Measurements from ENCODE around the gene KLHL30.

KLHL30 gene

DNA sequence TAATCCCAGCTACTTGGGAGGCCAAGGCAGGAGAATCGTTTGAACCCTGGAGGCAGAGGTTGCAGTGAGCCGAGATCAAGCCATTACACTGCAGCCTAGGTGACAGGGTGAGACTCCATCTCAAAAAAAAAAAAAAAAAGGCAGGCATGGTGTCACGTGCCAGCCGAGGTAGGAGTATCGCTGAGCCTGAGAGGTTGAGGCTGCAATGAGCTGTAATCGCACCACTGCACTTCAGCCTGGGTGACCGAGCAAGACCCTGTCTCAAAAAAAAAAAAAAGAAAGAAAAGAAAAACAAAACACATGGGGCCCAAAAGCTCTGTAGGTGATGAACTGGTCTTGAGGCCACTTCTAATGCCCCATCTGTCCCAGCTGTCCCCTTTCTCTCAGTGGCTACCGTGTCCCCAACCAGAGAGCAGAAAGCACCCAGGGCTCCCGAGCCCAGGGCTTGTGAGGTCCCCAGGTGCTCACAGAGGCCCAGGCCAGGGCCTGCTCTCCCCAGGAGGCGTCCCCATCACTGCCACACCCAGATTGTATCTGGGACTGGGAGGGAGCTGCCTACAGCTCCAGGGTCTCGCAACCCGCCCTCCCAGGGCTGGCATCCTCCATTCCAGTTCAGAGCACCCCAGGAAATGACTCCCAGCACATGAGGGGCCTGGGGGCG, 8.5 kb downstream of the KLHL30 start:
- Histone ChIP-seq H4K20me1 (ENCODE audit: insufficient read depth) (no peaks in the 10 kb centered on the region), H3K27me3 (ENCODE audit: insufficient read depth, low read depth) (no peaks in the 10 kb centered on the region), H3K4me3 (IDR thresholded peaks at IDR 0.05; ENCODE audit: insufficient read depth, low read depth, low read length) (no peak overlapping the region), H3K36me3 (ENCODE audit: insufficient read depth) (no peaks in the 10 kb centered on the region), H3K4me1 (ENCODE audit: low read depth, poor library complexity, severe bottlenecking) (no peaks in the 10 kb centered on the region), H3K9ac (no peak overlapping the region), H3K27ac (no peak overlapping the region), H3K79me2 (ENCODE audit: insufficient read depth, low read depth) (no peaks in the 10 kb centered on the region), H3K4me2 (no peak overlapping the region), H2AFZ (ENCODE audit: low read depth) (no peak overlapping the region)
- TF ChIP-seq, protein P1, sequence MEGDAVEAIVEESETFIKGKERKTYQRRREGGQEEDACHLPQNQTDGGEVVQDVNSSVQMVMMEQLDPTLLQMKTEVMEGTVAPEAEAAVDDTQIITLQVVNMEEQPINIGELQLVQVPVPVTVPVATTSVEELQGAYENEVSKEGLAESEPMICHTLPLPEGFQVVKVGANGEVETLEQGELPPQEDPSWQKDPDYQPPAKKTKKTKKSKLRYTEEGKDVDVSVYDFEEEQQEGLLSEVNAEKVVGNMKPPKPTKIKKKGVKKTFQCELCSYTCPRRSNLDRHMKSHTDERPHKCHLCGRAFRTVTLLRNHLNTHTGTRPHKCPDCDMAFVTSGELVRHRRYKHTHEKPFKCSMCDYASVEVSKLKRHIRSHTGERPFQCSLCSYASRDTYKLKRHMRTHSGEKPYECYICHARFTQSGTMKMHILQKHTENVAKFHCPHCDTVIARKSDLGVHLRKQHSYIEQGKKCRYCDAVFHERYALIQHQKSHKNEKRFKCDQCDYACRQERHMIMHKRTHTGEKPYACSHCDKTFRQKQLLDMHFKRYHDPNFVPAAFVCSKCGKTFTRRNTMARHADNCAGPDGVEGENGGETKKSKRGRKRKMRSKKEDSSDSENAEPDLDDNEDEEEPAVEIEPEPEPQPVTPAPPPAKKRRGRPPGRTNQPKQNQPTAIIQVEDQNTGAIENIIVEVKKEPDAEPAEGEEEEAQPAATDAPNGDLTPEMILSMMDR (conservative IDR thresholded peaks at IDR 0.05; ENCODE audit: low read depth, low read length), result no peak

DNA sequence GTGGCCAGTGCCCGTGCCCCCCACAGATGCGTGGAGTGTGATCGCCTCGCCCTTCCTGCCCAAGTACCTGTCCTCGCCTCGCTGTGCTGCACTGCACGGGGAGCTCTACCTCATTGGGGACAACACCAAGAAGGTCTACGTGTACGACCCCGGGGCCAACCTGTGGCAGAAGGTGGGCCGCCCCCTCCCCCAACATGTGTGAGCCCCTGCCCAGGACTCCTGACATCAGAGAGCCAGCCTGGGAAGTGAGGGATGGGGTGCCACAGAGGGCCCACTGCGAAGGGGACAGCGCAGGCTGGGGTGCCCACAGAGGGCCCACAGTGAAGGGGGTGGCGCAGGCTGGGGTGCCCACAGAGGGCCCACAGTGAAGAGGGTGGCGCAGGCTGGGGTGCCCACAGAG, 10.5 kb downstream of the KLHL30 start:
- no peak overlapping the region for H2AFZ ChIP-seq (ENCODE audit: low read depth)
- H3K27me3 ChIP-seq (ENCODE audit: insufficient read depth, low read depth), result no peaks in the 10 kb centered on the region

DNA sequence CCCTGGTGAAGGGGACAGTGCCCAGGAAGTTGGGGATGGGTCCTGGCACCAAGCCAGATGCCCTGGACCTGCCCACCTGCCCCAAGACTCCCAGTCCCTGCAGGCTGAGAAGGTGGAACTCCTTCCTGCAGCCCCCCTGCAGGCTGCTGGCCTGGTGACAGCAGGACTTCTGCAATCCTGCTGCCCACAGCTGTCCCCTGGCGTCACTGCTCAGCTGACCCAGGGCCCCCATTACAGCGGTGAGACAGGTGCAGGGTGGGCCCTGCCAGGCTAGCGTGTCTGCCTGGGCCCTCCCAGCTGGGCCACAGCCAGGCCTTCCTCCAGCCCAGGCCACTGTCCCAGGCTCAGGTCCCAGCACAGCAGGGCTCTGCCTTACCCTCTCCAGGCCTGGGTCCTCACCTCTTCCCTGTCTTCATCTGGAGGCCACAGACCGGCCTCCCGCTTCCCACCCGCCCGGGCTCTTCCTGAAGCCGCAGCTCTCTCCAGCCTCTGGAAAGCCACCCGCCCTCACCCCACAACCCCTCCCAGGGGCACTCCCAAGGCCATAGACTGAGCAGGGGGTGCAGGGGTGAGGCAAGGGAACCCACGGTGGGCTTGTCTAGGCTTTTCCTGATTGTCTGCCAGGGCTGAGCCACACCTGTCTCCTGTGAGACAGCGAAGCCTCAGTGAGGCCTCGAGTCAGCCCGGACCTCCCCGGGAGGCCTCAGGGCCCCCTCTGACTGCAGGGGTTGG, 11.5 kb downstream of the KLHL30 start:
- no peaks in the 10 kb centered on the region for H4K20me1 ChIP-seq (ENCODE audit: insufficient read depth)
- H3K36me3 ChIP-seq (ENCODE audit: insufficient read depth), result no peaks in the 10 kb centered on the region
- H3K4me2 ChIP-seq, result no peak overlapping the region
- no peaks in the 10 kb centered on the region for H3K27me3 ChIP-seq (ENCODE audit: insufficient read depth, low read depth)
- no peaks in the 10 kb centered on the region for H3K79me2 ChIP-seq (ENCODE audit: insufficient read depth, low read depth)
- no peak overlapping the region for H3K27ac ChIP-seq
- no peak overlapping the region for H2AFZ ChIP-seq (ENCODE audit: low read depth)
- H3K4me3 ChIP-seq (IDR thresholded peaks at IDR 0.05; ENCODE audit: insufficient read depth, low read depth, low read length), result no peak overlapping the region
- H3K4me1 ChIP-seq (ENCODE audit: low read depth, poor library complexity, severe bottlenecking), result no peaks in the 10 kb centered on the region
- no peak overlapping the region for H3K9ac ChIP-seq
- TF ChIP-seq, protein P1 (conservative IDR thresholded peaks at IDR 0.05; ENCODE audit: low read depth, low read length), result no peak

More for the DNA sequence above, 10.5 kb downstream of the KLHL30 start:
- Histone ChIP-seq H3K27ac (no peak overlapping the region), H3K4me1 (ENCODE audit: low read depth, poor library complexity, severe bottlenecking) (no peaks in the 10 kb centered on the region), H4K20me1 (ENCODE audit: insufficient read depth) (no peaks in the 10 kb centered on the region), H3K4me3 (IDR thresholded peaks at IDR 0.05; ENCODE audit: insufficient read depth, low read depth, low read length) (no peak overlapping the region), H3K9ac (no peak overlapping the region), H3K4me2 (no peak overlapping the region), H3K36me3 (ENCODE audit: insufficient read depth) (no peaks in the 10 kb centered on the region), H3K79me2 (ENCODE audit: insufficient read depth, low read depth) (no peaks in the 10 kb centered on the region)
- TF ChIP-seq, protein P1 (conservative IDR thresholded peaks at IDR 0.05; ENCODE audit: low read depth, low read length), result no peak

DNA sequence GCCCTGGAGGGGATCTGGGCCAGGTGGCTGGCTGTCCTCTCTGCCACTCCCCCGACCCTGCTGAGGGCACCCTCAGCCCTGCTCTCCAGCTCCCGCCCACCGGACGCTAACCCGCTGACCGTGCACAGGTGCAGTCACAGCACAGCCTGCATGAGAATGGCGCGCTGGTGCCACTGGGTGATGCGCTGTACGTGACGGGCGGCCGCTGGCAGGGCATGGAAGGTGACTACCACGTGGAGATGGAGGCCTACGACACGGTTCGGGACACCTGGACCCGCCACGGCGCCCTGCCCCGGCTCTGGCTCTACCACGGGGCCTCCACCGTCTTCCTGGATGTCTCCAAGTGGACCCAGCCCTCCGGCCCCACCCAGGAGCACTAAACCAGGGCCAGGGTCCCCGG, 12.2 kb downstream of the KLHL30 start:
- no peaks in the 10 kb centered on the region for H4K20me1 ChIP-seq (ENCODE audit: insufficient read depth)
- no peaks in the 10 kb centered on the region for H3K27me3 ChIP-seq (ENCODE audit: insufficient read depth, low read depth)
- no peak overlapping the region for H3K4me2 ChIP-seq
- no peak overlapping the region for H3K9ac ChIP-seq
- no peak overlapping the region for H3K4me3 ChIP-seq (IDR thresholded peaks at IDR 0.05; ENCODE audit: insufficient read depth, low read depth, low read length)
- no peaks in the 10 kb centered on the region for H3K36me3 ChIP-seq (ENCODE audit: insufficient read depth)
- no peak overlapping the region for H3K27ac ChIP-seq
- no peaks in the 10 kb centered on the region for H3K4me1 ChIP-seq (ENCODE audit: low read depth, poor library complexity, severe bottlenecking)
- H3K79me2 ChIP-seq (ENCODE audit: insufficient read depth, low read depth), result no peaks in the 10 kb centered on the region
- no peak overlapping the region for H2AFZ ChIP-seq (ENCODE audit: low read depth)
- TF ChIP-seq, protein P1 (conservative IDR thresholded peaks at IDR 0.05; ENCODE audit: low read depth, low read length), result no peak
